ENCODE measurements around the gene CHMP4B.

CHMP4B gene

DNA sequence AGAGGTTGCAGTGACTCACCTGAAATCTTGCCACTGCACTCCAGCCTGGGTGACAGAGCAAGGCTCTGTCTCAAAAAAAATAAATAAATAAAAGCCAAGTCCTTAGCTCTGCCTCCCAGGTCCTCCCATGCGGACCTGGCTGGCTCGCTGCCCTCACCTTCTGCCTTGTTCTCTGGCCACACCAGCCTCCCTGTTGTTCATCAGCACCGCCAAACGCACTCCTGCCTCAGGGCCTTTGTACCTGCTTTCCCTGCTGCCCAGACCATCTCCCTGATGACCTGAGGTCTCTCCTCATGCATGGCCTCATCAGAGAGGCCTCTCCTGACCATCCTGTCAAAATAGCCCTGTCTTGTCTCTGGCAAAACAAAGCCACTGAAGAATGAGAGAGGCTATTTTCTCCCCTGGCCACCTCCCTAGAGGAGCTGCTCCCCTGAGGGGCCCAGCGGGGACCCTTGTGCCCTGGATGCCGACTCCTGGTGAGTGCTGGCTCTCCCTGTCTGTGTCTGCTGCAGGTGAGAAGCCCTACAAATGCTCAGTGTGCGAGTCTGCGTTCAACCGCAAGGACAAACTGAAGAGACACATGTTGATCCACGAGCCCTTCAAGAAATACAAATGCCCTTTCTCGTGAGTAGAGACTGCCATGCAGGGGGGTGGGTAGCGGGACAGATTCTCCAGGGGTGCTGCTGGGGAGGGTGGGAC, 22.6 kb upstream of the CHMP4B start:
- DNase-seq (ENCODE audit: low read depth), result no peak
- H3K4me3 ChIP-seq (ENCODE audit: control insufficient read depth, low read depth, low read length), result no peak overlapping the region
- TF ChIP-seq, protein P1, sequence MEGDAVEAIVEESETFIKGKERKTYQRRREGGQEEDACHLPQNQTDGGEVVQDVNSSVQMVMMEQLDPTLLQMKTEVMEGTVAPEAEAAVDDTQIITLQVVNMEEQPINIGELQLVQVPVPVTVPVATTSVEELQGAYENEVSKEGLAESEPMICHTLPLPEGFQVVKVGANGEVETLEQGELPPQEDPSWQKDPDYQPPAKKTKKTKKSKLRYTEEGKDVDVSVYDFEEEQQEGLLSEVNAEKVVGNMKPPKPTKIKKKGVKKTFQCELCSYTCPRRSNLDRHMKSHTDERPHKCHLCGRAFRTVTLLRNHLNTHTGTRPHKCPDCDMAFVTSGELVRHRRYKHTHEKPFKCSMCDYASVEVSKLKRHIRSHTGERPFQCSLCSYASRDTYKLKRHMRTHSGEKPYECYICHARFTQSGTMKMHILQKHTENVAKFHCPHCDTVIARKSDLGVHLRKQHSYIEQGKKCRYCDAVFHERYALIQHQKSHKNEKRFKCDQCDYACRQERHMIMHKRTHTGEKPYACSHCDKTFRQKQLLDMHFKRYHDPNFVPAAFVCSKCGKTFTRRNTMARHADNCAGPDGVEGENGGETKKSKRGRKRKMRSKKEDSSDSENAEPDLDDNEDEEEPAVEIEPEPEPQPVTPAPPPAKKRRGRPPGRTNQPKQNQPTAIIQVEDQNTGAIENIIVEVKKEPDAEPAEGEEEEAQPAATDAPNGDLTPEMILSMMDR (conservative IDR thresholded peaks at IDR 0.05; ENCODE audit: control insufficient read depth, insufficient read depth, low read depth, low read length), result no peak

DNA sequence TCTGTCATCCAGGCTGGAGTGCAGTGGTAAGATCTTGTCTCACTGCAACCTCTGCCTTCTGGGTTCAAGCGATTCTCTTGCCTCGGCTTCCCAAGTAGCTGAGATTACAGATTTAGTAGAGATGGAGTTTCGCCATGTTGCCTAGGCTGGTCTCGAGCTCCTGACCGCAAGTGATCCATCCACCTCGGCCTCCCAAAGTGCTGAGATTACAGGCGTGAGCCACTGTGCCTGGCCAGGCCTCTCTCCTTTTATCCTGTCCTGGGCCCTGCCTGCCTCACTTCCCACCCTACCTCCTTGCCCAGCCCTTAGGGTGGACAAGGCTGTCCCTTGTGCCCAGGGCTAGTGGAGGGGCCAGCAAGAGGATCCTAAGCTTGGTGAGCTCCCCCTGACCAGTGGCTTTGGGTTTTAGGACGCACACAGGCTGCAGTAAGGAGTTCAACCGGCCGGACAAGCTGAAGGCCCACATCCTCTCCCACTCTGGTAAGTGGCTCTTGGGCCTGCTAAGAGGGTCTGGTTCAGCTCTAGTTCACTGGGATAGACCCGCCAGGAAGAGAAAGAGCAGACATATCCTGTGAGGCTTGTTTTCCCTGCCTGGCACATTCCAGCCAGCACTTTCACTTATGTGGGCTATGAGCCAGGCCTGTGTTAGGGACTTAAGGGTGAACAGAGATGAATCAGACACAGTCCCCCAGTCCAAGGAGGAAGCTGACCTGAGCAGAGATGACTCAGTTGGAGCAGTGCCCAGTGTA, 21.9 kb upstream of the CHMP4B start:
- peak; percentile 97 for DNase-seq (ENCODE audit: low read depth)
- H3K4me3 ChIP-seq (ENCODE audit: control insufficient read depth, low read depth, low read length), result no peak overlapping the region
- TF ChIP-seq, protein P1 (conservative IDR thresholded peaks at IDR 0.05; ENCODE audit: control insufficient read depth, insufficient read depth, low read depth, low read length), result no peak

DNA sequence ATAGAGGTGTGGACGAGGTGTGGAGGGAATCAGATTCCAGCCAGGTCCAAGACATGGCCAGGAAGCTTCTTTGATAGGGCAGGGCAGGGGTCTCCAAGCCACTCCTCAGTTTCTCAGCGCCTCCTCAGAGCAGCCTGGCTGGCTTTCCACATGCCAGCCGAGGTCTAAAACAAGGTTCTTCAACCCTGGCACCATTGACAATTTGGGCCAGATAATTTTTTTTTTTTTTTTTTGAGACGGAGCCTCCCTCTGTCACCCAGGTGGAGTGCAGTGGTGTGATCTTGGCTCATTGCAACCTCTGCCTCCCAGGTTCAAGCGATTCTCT, 21.3 kb upstream of the CHMP4B start:
- H3K4me3 ChIP-seq (ENCODE audit: control insufficient read depth, low read depth, low read length), result no peak overlapping the region
- TF ChIP-seq, protein P1 (conservative IDR thresholded peaks at IDR 0.05; ENCODE audit: control insufficient read depth, insufficient read depth, low read depth, low read length), result no peak
- no peak for DNase-seq (ENCODE audit: low read depth)

DNA sequence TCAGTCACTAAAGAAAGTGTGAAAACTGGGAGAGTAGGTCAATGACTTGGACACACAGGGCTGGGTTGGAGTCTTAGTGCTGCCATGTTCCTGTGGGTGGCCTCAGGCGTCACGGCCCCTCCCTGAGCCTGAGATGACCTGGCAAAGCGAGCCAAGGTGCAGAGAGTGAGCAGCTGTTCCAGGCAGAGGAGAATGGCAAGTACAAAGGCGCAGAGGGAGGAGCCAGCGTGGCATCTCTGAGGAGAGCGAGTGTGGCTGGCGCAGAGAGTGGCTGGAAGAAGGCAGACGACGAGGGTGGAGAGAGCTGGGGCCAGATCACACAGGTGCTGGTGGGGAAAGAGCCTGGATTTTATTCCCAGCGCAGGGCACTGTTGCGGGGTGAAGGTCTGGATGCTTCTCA, 20.6 kb upstream of the CHMP4B start:
- no peak overlapping the region for H3K4me3 ChIP-seq (ENCODE audit: control insufficient read depth, low read depth, low read length)
- TF ChIP-seq, protein P1 (conservative IDR thresholded peaks at IDR 0.05; ENCODE audit: control insufficient read depth, insufficient read depth, low read depth, low read length), result no peak
- no peak for DNase-seq (ENCODE audit: low read depth)

DNA sequence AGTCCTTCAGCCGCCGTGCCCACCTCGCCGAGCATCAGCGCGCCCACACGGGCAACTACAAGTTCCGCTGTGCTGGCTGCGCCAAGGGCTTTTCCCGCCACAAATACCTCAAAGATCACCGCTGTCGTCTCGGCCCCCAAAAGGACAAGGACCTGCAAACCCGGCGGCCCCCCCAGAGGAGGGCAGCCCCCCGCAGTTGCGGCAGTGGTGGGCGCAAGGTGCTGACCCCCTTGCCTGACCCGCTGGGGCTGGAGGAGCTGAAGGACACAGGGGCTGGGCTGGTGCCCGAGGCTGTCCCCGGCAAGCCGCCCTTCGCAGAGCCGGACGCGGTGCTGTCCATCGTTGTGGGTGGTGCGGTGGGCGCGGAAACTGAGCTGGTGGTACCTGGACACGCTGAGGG, 20.1 kb upstream of the CHMP4B start:
- no peak for DNase-seq (ENCODE audit: low read depth)
- TF ChIP-seq, protein P1 (conservative IDR thresholded peaks at IDR 0.05; ENCODE audit: control insufficient read depth, insufficient read depth, low read depth, low read length), result no peak
- H3K4me3 ChIP-seq (ENCODE audit: control insufficient read depth, low read depth, low read length), result no peak overlapping the region

DNA sequence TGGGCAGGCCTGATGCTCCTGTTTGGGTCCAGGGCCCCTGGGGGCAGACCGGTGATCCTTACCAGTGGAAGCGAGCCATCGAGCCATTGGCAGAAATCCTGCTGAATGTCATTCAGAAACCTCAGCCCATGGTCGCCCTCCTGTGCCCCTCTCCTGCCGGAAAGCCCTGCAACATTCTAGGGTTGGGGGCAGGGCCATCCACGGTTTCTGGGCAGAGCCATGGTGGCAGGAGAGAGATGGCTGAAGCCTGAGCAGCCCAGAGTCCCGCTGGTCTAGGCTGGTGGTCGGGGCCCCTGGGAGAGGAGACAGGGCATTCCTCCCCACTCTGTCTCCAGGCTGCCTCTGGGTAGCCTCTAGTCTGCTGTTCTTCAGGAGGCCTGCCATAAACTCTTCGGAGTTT, 19.6 kb upstream of the CHMP4B start:
- TF ChIP-seq, protein P1 (conservative IDR thresholded peaks at IDR 0.05; ENCODE audit: control insufficient read depth, insufficient read depth, low read depth, low read length), result no peak
- H3K4me3 ChIP-seq (ENCODE audit: control insufficient read depth, low read depth, low read length), result no peak overlapping the region
- DNase-seq (ENCODE audit: low read depth), result no peak
